ENCODE results near the gene SMG5.

DNA sequence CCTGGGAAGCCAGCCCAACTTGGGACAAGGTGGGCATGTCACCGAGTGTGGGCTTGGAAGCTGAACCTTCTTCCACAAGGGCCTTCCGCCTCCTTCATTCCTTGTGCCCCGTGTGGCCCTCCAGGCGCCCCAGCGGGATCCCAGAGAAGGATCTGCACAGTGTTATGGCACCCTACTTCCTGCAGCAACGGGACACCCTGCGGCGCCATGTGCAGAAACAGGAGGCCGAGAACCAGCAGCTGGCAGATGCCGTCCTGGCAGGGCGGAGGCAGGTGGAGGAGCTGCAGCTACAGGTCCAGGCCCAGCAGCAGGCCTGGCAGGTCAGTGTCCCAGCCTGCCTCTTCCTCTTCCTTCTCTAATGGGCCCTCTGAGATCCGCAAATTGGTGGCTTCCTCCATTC, 46.5 kb downstream of the SMG5 start:
- TF ChIP-seq ZNF600 (tag by site-specific recombination; IDR thresholded peaks at IDR 0.05) = no peak
- no peak for TF ChIP-seq SCRT2 (tag by site-specific recombination; IDR thresholded peaks at IDR 0.05)
- no peak for TF ChIP-seq GLI4 (tag by site-specific recombination; IDR thresholded peaks at IDR 0.05)
- TF ChIP-seq, protein P1, sequence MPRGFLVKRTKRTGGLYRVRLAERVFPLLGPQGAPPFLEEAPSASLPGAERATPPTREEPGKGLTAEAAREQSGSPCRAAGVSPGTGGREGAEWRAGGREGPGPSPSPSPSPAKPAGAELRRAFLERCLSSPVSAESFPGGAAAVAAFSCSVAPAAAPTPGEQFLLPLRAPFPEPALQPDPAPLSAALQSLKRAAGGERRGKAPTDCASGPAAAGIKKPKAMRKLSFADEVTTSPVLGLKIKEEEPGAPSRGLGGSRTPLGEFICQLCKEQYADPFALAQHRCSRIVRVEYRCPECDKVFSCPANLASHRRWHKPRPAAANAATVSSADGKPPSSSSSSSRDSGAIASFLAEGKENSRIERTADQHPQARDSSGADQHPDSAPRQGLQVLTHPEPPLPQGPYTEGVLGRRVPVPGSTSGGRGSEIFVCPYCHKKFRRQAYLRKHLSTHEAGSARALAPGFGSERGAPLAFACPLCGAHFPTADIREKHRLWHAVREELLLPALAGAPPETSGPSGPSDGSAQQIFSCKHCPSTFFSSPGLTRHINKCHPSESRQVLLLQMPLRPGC (tag by site-specific recombination; IDR thresholded peaks at IDR 0.05) = no peak
- TF ChIP-seq, protein P2, sequence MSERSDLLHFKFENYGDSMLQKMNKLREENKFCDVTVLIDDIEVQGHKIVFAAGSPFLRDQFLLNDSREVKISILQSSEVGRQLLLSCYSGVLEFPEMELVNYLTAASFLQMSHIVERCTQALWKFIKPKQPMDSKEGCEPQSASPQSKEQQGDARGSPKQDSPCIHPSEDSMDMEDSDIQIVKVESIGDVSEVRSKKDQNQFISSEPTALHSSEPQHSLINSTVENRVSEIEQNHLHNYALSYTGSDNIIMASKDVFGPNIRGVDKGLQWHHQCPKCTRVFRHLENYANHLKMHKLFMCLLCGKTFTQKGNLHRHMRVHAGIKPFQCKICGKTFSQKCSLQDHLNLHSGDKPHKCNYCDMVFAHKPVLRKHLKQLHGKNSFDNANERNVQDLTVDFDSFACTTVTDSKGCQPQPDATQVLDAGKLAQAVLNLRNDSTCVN (tag by site-specific recombination; optimal IDR thresholded peaks at IDR 0.05) = no peak
- no peak for TF ChIP-seq ZSCAN23 (tag by site-specific recombination; IDR thresholded peaks at IDR 0.05)
- TF ChIP-seq, protein P3, sequence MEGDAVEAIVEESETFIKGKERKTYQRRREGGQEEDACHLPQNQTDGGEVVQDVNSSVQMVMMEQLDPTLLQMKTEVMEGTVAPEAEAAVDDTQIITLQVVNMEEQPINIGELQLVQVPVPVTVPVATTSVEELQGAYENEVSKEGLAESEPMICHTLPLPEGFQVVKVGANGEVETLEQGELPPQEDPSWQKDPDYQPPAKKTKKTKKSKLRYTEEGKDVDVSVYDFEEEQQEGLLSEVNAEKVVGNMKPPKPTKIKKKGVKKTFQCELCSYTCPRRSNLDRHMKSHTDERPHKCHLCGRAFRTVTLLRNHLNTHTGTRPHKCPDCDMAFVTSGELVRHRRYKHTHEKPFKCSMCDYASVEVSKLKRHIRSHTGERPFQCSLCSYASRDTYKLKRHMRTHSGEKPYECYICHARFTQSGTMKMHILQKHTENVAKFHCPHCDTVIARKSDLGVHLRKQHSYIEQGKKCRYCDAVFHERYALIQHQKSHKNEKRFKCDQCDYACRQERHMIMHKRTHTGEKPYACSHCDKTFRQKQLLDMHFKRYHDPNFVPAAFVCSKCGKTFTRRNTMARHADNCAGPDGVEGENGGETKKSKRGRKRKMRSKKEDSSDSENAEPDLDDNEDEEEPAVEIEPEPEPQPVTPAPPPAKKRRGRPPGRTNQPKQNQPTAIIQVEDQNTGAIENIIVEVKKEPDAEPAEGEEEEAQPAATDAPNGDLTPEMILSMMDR (tag by site-specific recombination; IDR thresholded peaks at IDR 0.05) = no peak
- no peak for TF ChIP-seq YY1 (tag by site-specific recombination; IDR thresholded peaks at IDR 0.05)
- TF ChIP-seq ZNF362 (tag by site-specific recombination; IDR thresholded peaks at IDR 0.05) = no peak
- TF ChIP-seq PRDM10 (tag by site-specific recombination; IDR thresholded peaks at IDR 0.05) = no peak
- TF ChIP-seq ZNF785 (tag by site-specific recombination; IDR thresholded peaks at IDR 0.05) = no peak
- TF ChIP-seq ZNF248 (tag by site-specific recombination; IDR thresholded peaks at IDR 0.05) = no peak

Measured in HEK293 (cell line).